GM12891 (cell line): ENCODE measurements around the gene AKAP9.
"Not testable (repeated sequence)": the region's sequence is repeated elsewhere in the genome, so short reads cannot be mapped to it uniquely, and the experiment has no call there.

Source experiments
- DNase-seq: peaks from one replicate; pipeline ENCODE4 v3.0.0; 2011; ENCODE audit warnings: low spot score; ENCODE audit not compliant: insufficient read length
- FAIRE-seq: peaks from 2 replicates; lab custom pipeline; 2011; peaks lifted over from hg19 to GRCh38; lab: Jason Lieb, UNC
- PAX5 ChIP-seq: IDR thresholded peaks from 2 replicates; pipeline ENCODE4 v1.6.1; 2011; ENCODE audit warnings: low read length, moderate library complexity, mild to moderate bottlenecking; ENCODE audit not compliant: insufficient read depth, severe bottlenecking
- POLR2A ChIP-seq: IDR thresholded peaks from 2 replicates; pipeline ENCODE4 v1.6.1; 2011; ENCODE audit warnings: low read depth, low read length, control low read depth
- POLR2AphosphoS5 ChIP-seq: IDR thresholded peaks from 2 replicates; pipeline ENCODE4 v1.6.1; 2011; ENCODE audit warnings: low read depth, low read length, control low read depth
- POU2F2 ChIP-seq: IDR thresholded peaks from 2 replicates; pipeline ENCODE4 v1.6.1; 2011; ENCODE audit warnings: low read depth, mild to moderate bottlenecking, control low read depth, low read length, moderate library complexity
- SPI1 ChIP-seq: IDR thresholded peaks from 2 replicates; pipeline ENCODE4 v1.6.1; 2011; ENCODE audit warnings: low read depth, low read length, control low read depth
- TAF1 ChIP-seq: IDR thresholded peaks from 2 replicates; pipeline ENCODE4 v1.6.1; 2011; ENCODE audit warnings: low read depth, low read length, control low read depth

Gene AKAP9

GRCh38 chr7:92135052-92135889 is 194.6 kb downstream of the AKAP9 start:
- DNase-seq (no peak), FAIRE-seq (peak; percentile 26)
- no peak for TF ChIP-seq SPI1
- no peak for TF ChIP-seq POLR2AphosphoS5
- TF ChIP-seq POLR2A = no peak
- TF ChIP-seq PAX5 = no peak
- TF ChIP-seq POU2F2 = no peak

GRCh38 chr7:92137557-92137956 is 196.9 kb downstream of the AKAP9 start:
- TF ChIP-seq PAX5 = no peak
- TF ChIP-seq POU2F2 = no peak
- no peak for TF ChIP-seq POLR2AphosphoS5
- TF ChIP-seq TAF1 = no peak
- no peak for TF ChIP-seq POLR2A
- TF ChIP-seq SPI1 = no peak
- FAIRE-seq (no peak), DNase-seq (no peak)

GRCh38 chr7:92141161-92141560 is 200.5 kb downstream of the AKAP9 start:
- TF ChIP-seq SPI1 = no peak
- TF ChIP-seq POLR2A = no peak
- no peak for TF ChIP-seq POLR2AphosphoS5
- no peak for TF ChIP-seq PAX5
- TF ChIP-seq TAF1 = no peak
- TF ChIP-seq POU2F2 = no peak
- no peak for DNase-seq
- no peak for FAIRE-seq

- not testable (repeated sequence) for FAIRE-seq, DNase-seq
Measured at GRCh38 chr7:92142791-92143190, 202.1 kb downstream of the AKAP9 start.

- FAIRE-seq, DNase-seq: not testable (repeated sequence)
Measured at GRCh38 chr7:92143192-92143880, 202.7 kb downstream of the AKAP9 start.

DNA sequence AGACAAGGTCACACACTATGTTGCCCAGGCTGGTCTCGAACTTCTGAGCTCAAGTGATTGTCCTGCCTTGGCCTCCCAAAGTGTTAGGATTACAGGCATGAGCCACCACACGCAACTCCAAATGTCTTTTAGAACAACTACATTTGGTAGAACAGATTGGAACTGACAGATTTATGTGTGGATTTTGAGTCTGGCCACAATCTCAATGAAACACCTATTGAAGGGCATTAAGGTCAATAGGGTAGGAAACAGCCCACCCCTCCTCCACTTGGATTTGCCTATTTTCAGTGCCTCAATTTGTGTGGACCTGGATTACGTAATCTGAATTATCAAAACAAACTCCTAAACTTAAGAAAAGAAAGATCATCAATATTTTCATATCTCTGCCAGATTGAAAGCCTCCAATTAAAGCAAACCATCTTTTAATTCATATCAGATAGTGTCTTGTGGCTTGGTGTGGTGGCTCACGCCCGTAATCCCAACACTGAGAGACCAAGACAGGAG is 209.1 kb downstream of the AKAP9 start:
- FAIRE-seq (no peak), DNase-seq (no peak)
- TF ChIP-seq TAF1 = no peak
- TF ChIP-seq SPI1 = no peak
- no peak for TF ChIP-seq POU2F2
- no peak for TF ChIP-seq PAX5
- TF ChIP-seq POLR2AphosphoS5 = no peak
- TF ChIP-seq POLR2A = no peak

DNA sequence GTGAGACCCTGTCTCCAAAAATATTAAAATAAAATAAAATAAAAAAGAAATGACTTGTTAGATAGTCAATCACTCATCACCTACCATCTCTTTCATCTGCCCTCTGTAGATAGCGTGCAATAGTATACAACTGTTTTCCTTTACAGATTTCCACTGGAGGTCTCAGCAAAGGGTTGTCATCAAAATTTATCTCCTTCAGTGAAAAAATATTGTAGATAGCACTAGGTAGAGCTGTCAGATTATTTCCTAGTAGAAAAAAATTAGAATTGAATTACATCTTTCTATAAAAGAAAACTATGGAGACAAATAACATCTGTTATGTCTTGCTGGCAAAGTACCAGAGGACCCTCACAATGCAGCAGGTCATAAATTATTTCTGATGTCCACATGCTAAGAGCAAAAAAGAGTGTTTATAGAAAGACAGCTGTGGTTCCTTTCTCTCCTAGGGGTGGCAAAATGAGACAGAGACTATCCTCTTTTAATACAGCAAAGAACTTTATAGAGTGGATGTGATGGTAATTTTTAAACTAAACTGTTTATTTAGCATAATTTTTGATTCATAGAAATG is 209.9 kb downstream of the AKAP9 start:
- FAIRE-seq (no peak), DNase-seq (no peak)
- no peak for TF ChIP-seq PAX5
- no peak for TF ChIP-seq SPI1
- no peak for TF ChIP-seq POLR2AphosphoS5
- TF ChIP-seq POU2F2 = no peak
- no peak for TF ChIP-seq POLR2A
- no peak for TF ChIP-seq TAF1

DNA sequence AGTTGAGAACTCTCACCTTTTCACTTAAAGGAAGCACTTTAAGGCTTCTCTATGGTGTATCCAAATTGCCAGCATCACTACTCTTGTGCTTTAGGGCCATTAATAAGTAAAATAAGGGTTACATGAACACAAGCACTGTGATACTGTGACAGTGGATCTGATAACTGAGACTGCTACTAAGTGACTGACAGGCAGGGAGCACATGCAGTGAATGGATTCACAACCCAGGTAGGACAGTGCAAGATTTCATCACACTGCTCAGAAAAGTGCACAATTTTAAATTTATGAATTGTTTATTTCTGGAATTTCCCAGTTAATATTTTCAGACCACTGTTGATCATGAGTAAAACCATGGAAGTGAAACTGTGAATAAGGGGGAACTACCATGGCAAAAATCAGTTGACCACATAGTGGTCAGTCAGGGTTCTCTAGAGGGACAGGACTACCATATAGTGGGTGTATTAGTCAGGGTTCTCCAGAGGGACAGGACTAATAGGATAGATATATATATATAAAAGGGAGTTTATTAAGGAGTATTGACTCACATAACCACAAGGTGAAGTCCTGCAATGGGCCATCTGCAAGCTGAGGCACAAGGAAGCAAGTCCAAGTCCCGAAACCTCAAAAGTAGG is 214.6 kb downstream of the AKAP9 start:
- TF ChIP-seq POLR2A (no peak), PAX5 (no peak), TAF1 (no peak), POLR2AphosphoS5 (no peak)
- no peak for DNase-seq
- FAIRE-seq = no peak

- no peak for DNase-seq
- no peak for FAIRE-seq
- TF ChIP-seq POLR2AphosphoS5 (no peak), SPI1 (no peak), PAX5 (no peak), POU2F2 (no peak), TAF1 (no peak), POLR2A (no peak)
Measured at GRCh38 chr7:92156990-92157389, 216.3 kb downstream of the AKAP9 start.
